GM10266 (cell line): ENCODE results near the gene KRTAP3-1.
"Not testable (repeated sequence)": the region's sequence is repeated elsewhere in the genome, so short reads cannot be mapped to it uniquely, and the experiment has no call there.

Source experiments
- DNase-seq: peaks from one replicate; pipeline ENCODE4 v3.0.0; 2012; ENCODE audit errors: extremely low spot score
- CTCF ChIP-seq: IDR thresholded peaks from 2 replicates; pipeline ENCODE4 v1.5.1; 2012; ENCODE audit warnings: mild to moderate bottlenecking, low read depth; ENCODE audit not compliant: control insufficient read depth, insufficient read depth; ENCODE audit errors: missing control alignments

The KRTAP3-1 gene

GRCh38 chr17:41008811-41009210, at the start of gene KRTAP3-1:
KRTAP3-1 (minus strand) TSS chr17:41009128; CDS start chr17:41009074, 54 bp downstream.
- no peak for DNase-seq
- no peak for TF ChIP-seq CTCF

DNA sequence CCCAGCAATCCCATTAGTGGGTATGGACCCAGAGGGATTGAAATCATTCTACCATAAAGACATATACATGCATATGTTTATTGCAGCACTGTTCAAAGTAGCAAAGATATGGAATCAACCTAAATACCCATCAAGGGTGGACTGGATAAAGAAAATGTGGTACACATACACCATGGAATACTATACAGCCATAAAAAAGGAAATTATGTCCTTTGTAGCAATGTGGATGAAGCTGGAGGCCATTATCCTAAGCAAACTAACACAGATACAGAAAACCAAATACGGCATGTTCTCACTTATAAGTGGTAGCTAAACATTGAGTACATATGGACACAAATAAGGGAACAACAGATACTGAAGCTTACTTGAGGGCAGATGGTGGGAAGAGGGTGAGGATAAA, 48.6 kb upstream of the KRTAP3-1 start:
- no peak for TF ChIP-seq CTCF

DNA sequence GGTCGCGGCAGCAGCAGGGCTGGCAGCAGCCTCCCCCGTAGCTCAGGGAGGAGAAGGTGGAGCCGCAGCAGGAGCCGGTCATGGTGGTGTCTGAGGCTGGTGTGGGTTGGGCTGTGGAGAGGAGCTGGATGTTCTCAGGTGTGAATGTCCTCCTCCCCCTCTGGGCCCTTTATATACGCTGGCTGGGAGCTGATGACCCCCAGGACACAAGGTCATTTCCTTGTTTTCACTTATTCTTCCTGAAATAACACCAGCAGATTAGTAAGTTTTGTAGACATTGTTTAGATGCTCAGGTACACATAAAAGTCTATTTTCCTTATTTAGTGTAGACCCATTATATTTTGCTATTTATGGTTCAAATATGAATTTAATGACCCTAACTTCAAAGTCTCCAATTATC, 46.2 kb upstream of the KRTAP3-1 start, which contains the start of gene KRTAP2-2:
KRTAP2-2 (minus strand) TSS at position 101 of the 400 bp plus-strand sequence; CDS start at position 82, 19 bp downstream.
- DNase-seq, result not testable (repeated sequence)

More for the DNA sequence above, 48.6 kb upstream of the KRTAP3-1 start:
- DNase-seq, result no peak

- not testable (repeated sequence) for DNase-seq
These were observed 45.6 kb upstream of the KRTAP3-1 start for GRCh38 chr17:41054556-41054955.

DNA sequence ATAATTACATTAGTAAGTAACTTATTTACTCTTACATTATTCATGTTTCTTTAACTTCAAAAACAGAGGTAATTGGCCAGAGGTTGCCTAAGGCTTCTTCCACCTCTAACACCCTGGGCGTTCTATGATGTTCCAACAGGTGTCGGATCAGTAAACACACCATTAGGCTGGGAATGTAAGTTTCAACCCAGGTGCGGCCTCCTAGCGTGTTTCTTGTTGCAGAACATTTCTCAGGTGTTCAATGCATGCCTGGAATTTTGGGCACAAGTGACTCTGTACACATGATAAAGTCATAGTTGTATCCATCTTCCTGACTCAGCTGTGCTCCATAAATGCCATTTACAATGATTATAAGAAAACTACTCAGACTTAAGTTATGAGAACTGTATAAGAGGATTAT, 45.1 kb upstream of the KRTAP3-1 start:
- no peak for DNase-seq
- no peak for TF ChIP-seq CTCF

GRCh38 chr17:41052566-41052965, 43.6 kb upstream of the KRTAP3-1 start:
- no peak for DNase-seq
- no peak for TF ChIP-seq CTCF

DNA sequence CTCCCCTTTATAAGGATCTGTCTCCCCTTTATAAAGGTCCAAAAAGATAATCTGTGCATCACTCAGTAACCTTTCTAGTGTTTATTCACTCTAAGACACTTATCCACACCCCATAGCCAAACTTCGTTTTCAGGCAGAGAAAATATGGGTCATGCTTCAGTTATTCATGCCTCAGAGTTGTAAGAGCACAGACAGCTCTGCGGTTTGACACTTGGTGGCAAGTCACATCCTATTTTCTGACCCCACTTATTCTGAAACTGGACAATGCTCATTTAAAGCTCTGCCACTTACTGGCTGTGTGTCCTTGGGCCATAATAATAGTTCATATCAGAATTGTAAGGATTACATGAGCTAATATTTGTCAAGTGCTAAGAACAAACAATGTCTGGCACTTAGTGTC, 40.2 kb upstream of the KRTAP3-1 start:
- no peak for DNase-seq
- no peak for TF ChIP-seq CTCF

GRCh38 chr17:41048441-41048840, 39.5 kb upstream of the KRTAP3-1 start:
- no peak for TF ChIP-seq CTCF
- no peak for DNase-seq

- not testable (repeated sequence) for DNase-seq
These were observed 38.0 kb upstream of the KRTAP3-1 start, which contains the start of gene KRTAP2-1 for GRCh38 chr17:41046735-41047465. KRTAP2-1 (minus strand) TSS chr17:41047316; CDS start chr17:41047267, 49 bp downstream.
